Naive thymus-derived CD4-positive, alpha-beta T cell (primary cell): ENCODE results near the gene CHAT. TPM values are rescaled to one million over a fixed set of nuclear protein-coding genes. Genes with fewer than 3 reads are reported as not detected.

Experiments
- ATAC-seq: fragments of 150-1000 bp; cut with Tn5 transposase; 2 replicates; pipeline ENCODE4 v1.10.0; 2021; ENCODE audit warnings: mild to moderate bottlenecking, moderate library complexity
- CTCF ChIA-PET: fragments of 350-600 bp; sonication (Branson Sonifier 250); formaldehyde crosslinking; loops from one replicate; lab custom pipeline; 2021; ENCODE audit warnings: antibody characterized with exemption; lab: Charles Lee
- POLR2A ChIA-PET: fragments of 350-600 bp; sonication (Branson Sonifier 250); formaldehyde crosslinking; loops from one replicate; lab custom pipeline; 2021; ENCODE audit warnings: antibody characterized with exemption, inconsistent platforms; lab: Charles Lee
- DNase-seq, 9 donors: peaks; one replicate each; pipeline versions ENCODE4 v3.0.0 to v3.0.0-alpha.2; 2020 to 2022; ENCODE audit warnings: mixed read lengths in 1 of 9
- H3K27ac ChIP-seq: one replicate; pipeline ENCODE4 v1.7.0; 2013; ENCODE audit warnings: mild to moderate bottlenecking, low read depth, low read length, moderate library complexity
- H3K27me3 ChIP-seq, 2 donors: one replicate each; pipeline ENCODE4 v1.7.0; 2013; ENCODE audit warnings: low read length in 2 of 2, mild to moderate bottlenecking in 2 of 2, moderate library complexity in 2 of 2; ENCODE audit not compliant: control insufficient read depth in 2 of 2, insufficient read depth in 2 of 2
- H3K36me3 ChIP-seq, 3 experiments: 1 replicate in 2 of 3; 2 replicates in 1 of 3; pipeline ENCODE4 v1.7.0; 2013; ENCODE audit warnings: low read length in 3 of 3, mild to moderate bottlenecking in 3 of 3, moderate library complexity in 1 of 3; ENCODE audit not compliant: insufficient read depth in 3 of 3, control insufficient read depth in 2 of 3
- H3K4me1 ChIP-seq, 2 donors: one replicate each; pipeline ENCODE4 v1.7.0; 2013; ENCODE audit warnings: low read length in 2 of 2, mild to moderate bottlenecking in 2 of 2, moderate library complexity in 1 of 2; ENCODE audit not compliant: control insufficient read depth in 2 of 2, insufficient read depth in 2 of 2
- H3K4me3 ChIP-seq: 2 replicates; pipeline ENCODE4 v1.7.0; 2013; ENCODE audit warnings: mild to moderate bottlenecking, low read length
- H3K9me3 ChIP-seq, 3 experiments: 1 replicate in 2 of 3; 2 replicates in 1 of 3; pipeline ENCODE4 v1.7.0; 2013; ENCODE audit warnings: low read length in 3 of 3; ENCODE audit not compliant: control insufficient read depth in 2 of 3
- H3K27ac Mint-ChIP-seq, 9 donors: one replicate each; pipeline ENCODE4 v1.8.0; 2020 to 2022; ENCODE audit warnings: mixed read lengths in 9 of 9, mild to moderate bottlenecking in 8 of 9, moderate library complexity in 5 of 9, inconsistent platforms in 2 of 9
- H3K27me3 Mint-ChIP-seq, 5 donors: one replicate each; pipeline ENCODE4 v1.8.0; 2021 to 2022; ENCODE audit warnings: mixed read lengths in 5 of 5, mild to moderate bottlenecking in 1 of 5
- H3K36me3 Mint-ChIP-seq, 5 donors: one replicate each; pipeline ENCODE4 v1.8.0; 2020 to 2022; ENCODE audit warnings: mixed read lengths in 5 of 5, mild to moderate bottlenecking in 3 of 5, inconsistent platforms in 1 of 5
- H3K4me1 Mint-ChIP-seq, 7 donors: one replicate each; pipeline ENCODE4 v1.8.0; 2020 to 2022; ENCODE audit warnings: mixed read lengths in 7 of 7, mild to moderate bottlenecking in 3 of 7, inconsistent platforms in 1 of 7
- H3K4me3 Mint-ChIP-seq, 10 donors: one replicate each; pipeline ENCODE4 v1.8.0; 2020 to 2022; ENCODE audit warnings: mild to moderate bottlenecking in 10 of 10, mixed read lengths in 10 of 10, moderate library complexity in 6 of 10, inconsistent platforms in 2 of 10
- H3K9me3 Mint-ChIP-seq, 11 donors: one replicate each; pipeline ENCODE4 v1.8.0; 2020 to 2022; ENCODE audit warnings: mixed read lengths in 11 of 11, mild to moderate bottlenecking in 4 of 11, inconsistent platforms in 1 of 11, moderate library complexity in 1 of 11
- intact Hi-C, 2 donors: fragments of 100-400 bp; cut with micrococcal nuclease; formaldehyde crosslinking; loops; one replicate each; pipeline ENCODE4 v1.15.1; 2023
- polyA plus RNA-seq, 2 donors: library from polyadenylated mRNA; unstranded; fragments of 300-500 nt; fragmentation: Illumina TruSeq; gene quantifications; one replicate each; pipeline ENCODE4 v1.2.3, GENCODE V29; 2021
- total RNA-seq, 6 experiments: library from RNA in 5 of 6; stranded (reverse) in 5 of 6; gene quantifications; 1 replicate in 5 of 6; 2 replicates in 1 of 6; pipeline ENCODE4 v1.2.3 and lab custom pipeline; 2021 to 2026

Gene CHAT
- total and polyA plus RNA-seq, 7 experiments from 2014 or later = not detected

- H3K4me1 ChIP-seq = no peaks in the 10 kb centered on the region
- no peak overlapping the region for H3K27ac ChIP-seq
- Mint-ChIP-seq H3K27me3 (peaks cover 0 to 51% (median 14%) of the 10 kb centered on the region in 5 donors), H3K4me3 (no peak overlapping the region), H3K27ac (no peak overlapping the region), H3K4me1 (peaks cover 0 to 4% (median 0%) of the 10 kb centered on the region in 7 donors), H3K36me3 (peaks cover 0 to 8% (median 6%) of the 10 kb centered on the region in 5 donors), H3K9me3 (peaks cover 6 to 31% (median 13%) of the 10 kb centered on the region in 11 donors)
- ATAC-seq (no peak), DNase-seq (no peak)
- intact Hi-C loops = no loop called here
- no peaks in the 10 kb centered on the region for H3K27me3 ChIP-seq
- H3K4me3 ChIP-seq = no peak overlapping the region
- CTCF ChIA-PET = no interaction called here
- H3K9me3 ChIP-seq = peaks cover 0 to 3% (median 0%) of the 10 kb centered on the region in 3 experiments
- no peaks in the 10 kb centered on the region for H3K36me3 ChIP-seq
- POLR2A ChIA-PET = no interaction called here
Measured at GRCh38 chr10:49655099-49655498, 41.3 kb downstream of the CHAT start.

GRCh38 chr10:49656845-49657493 lies 43.1 kb downstream of the CHAT start:
- H3K27ac ChIP-seq = no peak overlapping the region
- ATAC-seq (no peak), DNase-seq (no peak)
- intact Hi-C loops = no loop called here
- peaks cover 0 to 46% (median 16%) of the 10 kb centered on the region in 5 donors for H3K27me3 Mint-ChIP-seq
- H3K4me1 Mint-ChIP-seq = no peaks in the 10 kb centered on the region
- no peaks in the 10 kb centered on the region for H3K36me3 ChIP-seq
- H3K27ac Mint-ChIP-seq = no peak overlapping the region
- H3K9me3 ChIP-seq = peaks cover 0 to 3% (median 0%) of the 10 kb centered on the region in 3 experiments
- H3K36me3 Mint-ChIP-seq = peaks cover 0 to 8% (median 6%) of the 10 kb centered on the region in 5 donors
- CTCF ChIA-PET = no interaction called here
- H3K27me3 ChIP-seq = no peaks in the 10 kb centered on the region
- no peak overlapping the region for H3K4me3 ChIP-seq
- peaks cover 8 to 42% (median 13%) of the 10 kb centered on the region in 11 donors for H3K9me3 Mint-ChIP-seq
- POLR2A ChIA-PET = no interaction called here
- H3K4me3 Mint-ChIP-seq = no peak overlapping the region
- H3K4me1 ChIP-seq = no peaks in the 10 kb centered on the region

- Mint-ChIP-seq H3K27ac (no peak overlapping the region), H3K4me1 (no peaks in the 10 kb centered on the region), H3K36me3 (peaks cover 0 to 8% (median 6%) of the 10 kb centered on the region in 5 donors), H3K4me3 (no peak overlapping the region), H3K27me3 (peaks cover 0 to 40% (median 14%) of the 10 kb centered on the region in 5 donors), H3K9me3 (peaks cover 8 to 42% (median 13%) of the 10 kb centered on the region in 11 donors)
- Histone ChIP-seq H3K27ac (no peak overlapping the region), H3K27me3 (no peaks in the 10 kb centered on the region), H3K4me3 (no peak overlapping the region), H3K9me3 (peaks cover 0 to 3% (median 0%) of the 10 kb centered on the region in 3 experiments), H3K4me1 (no peaks in the 10 kb centered on the region), H3K36me3 (no peaks in the 10 kb centered on the region)
- no peak for ATAC-seq
- no peak for DNase-seq
- ChIA-PET CTCF (no interaction called here), POLR2A (no interaction called here)
- intact Hi-C loops = no loop called here
Measured at GRCh38 chr10:49657606-49658005, 43.8 kb downstream of the CHAT start.

GRCh38 chr10:49661140-49661856 lies 47.5 kb downstream of the CHAT start:
- Histone ChIP-seq H3K27me3 (no peaks in the 10 kb centered on the region), H3K36me3 (no peaks in the 10 kb centered on the region), H3K9me3 (peaks cover 0 to 3% (median 0%) of the 10 kb centered on the region in 3 experiments), H3K4me3 (no peak overlapping the region), H3K27ac (no peak overlapping the region), H3K4me1 (no peaks in the 10 kb centered on the region)
- ATAC-seq = no peak
- intact Hi-C loops = no loop called here
- Mint-ChIP-seq H3K27me3 (peaks cover 0 to 23% (median 9%) of the 10 kb centered on the region in 5 donors), H3K9me3 (peaks cover 8 to 40% (median 13%) of the 10 kb centered on the region in 11 donors), H3K27ac (no peak overlapping the region), H3K4me3 (no peak overlapping the region), H3K36me3 (peaks cover 0 to 8% (median 6%) of the 10 kb centered on the region in 5 donors), H3K4me1 (no peaks in the 10 kb centered on the region)
- ChIA-PET CTCF (no interaction called here), POLR2A (no interaction called here)
- DNase-seq = no peak

GRCh38 chr10:49662169-49662830 lies 48.5 kb downstream of the CHAT start:
- Histone ChIP-seq H3K4me3 (no peak overlapping the region), H3K36me3 (no peaks in the 10 kb centered on the region), H3K4me1 (no peaks in the 10 kb centered on the region), H3K9me3 (peaks cover 0 to 3% (median 0%) of the 10 kb centered on the region in 3 experiments), H3K27ac (no peak overlapping the region), H3K27me3 (no peaks in the 10 kb centered on the region)
- Mint-ChIP-seq H3K27me3 (peaks cover 3 to 28% (median 9%) of the 10 kb centered on the region in 5 donors), H3K4me1 (no peaks in the 10 kb centered on the region), H3K27ac (no peak overlapping the region), H3K9me3 (peaks cover 5 to 32% (median 11%) of the 10 kb centered on the region in 11 donors), H3K4me3 (no peak overlapping the region), H3K36me3 (peaks cover 0 to 8% (median 6%) of the 10 kb centered on the region in 5 donors)
- intact Hi-C loops = no loop called here
- no peak for DNase-seq
- CTCF ChIA-PET = no interaction called here
- POLR2A ChIA-PET = no interaction called here
- ATAC-seq = no peak

GRCh38 chr10:49663596-49663995 lies 49.8 kb downstream of the CHAT start:
- intact Hi-C loops = no loop called here
- Histone ChIP-seq H3K27ac (no peak overlapping the region), H3K9me3 (peaks cover 0 to 3% (median 0%) of the 10 kb centered on the region in 3 experiments), H3K27me3 (no peaks in the 10 kb centered on the region), H3K4me3 (no peak overlapping the region), H3K4me1 (no peaks in the 10 kb centered on the region), H3K36me3 (no peaks in the 10 kb centered on the region)
- no peak overlapping the region for H3K27ac Mint-ChIP-seq
- H3K36me3 Mint-ChIP-seq = peaks cover 0 to 8% (median 6%) of the 10 kb centered on the region in 5 donors
- H3K4me1 Mint-ChIP-seq = no peaks in the 10 kb centered on the region
- no peak overlapping the region for H3K4me3 Mint-ChIP-seq
- H3K27me3 Mint-ChIP-seq = peaks cover 0 to 35% (median 9%) of the 10 kb centered on the region in 5 donors
- H3K9me3 Mint-ChIP-seq = peaks cover 5 to 24% (median 10%) of the 10 kb centered on the region in 11 donors
- ATAC-seq (no peak), DNase-seq (no peak)
- POLR2A ChIA-PET = no interaction called here
- CTCF ChIA-PET = no interaction called here
